Activated naive CD8-positive, alpha-beta T cell treated with anti-CD3 and anti-CD28 coated beads, Interleukin-2, amount 50 U/mL, for 16 hours (primary cell): Measurements from ENCODE around the gene PEX3.
"Not testable (repeated sequence)": the region's sequence is repeated elsewhere in the genome, so short reads cannot be mapped to it uniquely, and the experiment has no call there.

Experiments used
- DNase-seq: peaks from one replicate; pipeline ENCODE4 v3.0.0-alpha.2; 2020; ENCODE audit warnings: low read depth, low spot score

PEX3 gene

GRCh38 chr6:143447865-143448264 lies 2.7 kb upstream of the PEX3 start:
- DNase-seq = not testable (repeated sequence)

GRCh38 chr6:143449082-143449713 lies 1.4 kb upstream of the PEX3 start:
- no peak for DNase-seq

- no peak for DNase-seq
Measured at GRCh38 chr6:143449714-143450452, 722 bp upstream of the PEX3 start.

- no peak for DNase-seq
Measured at GRCh38 chr6:143451531-143451930, 926 bp downstream of the PEX3 start.

GRCh38 chr6:143457563-143458359 lies 7.2 kb downstream of the PEX3 start:
- no peak for DNase-seq

GRCh38 chr6:143465546-143465945 lies 14.9 kb downstream of the PEX3 start:
- no peak for DNase-seq

- DNase-seq = no peak
Measured at GRCh38 chr6:143468026-143468425, 17.4 kb downstream of the PEX3 start.

- not testable (repeated sequence) for DNase-seq
Measured at GRCh38 chr6:143468823-143469222, 18.2 kb downstream of the PEX3 start.

- no peak for DNase-seq
Measured at GRCh38 chr6:143471822-143472221, 21.2 kb downstream of the PEX3 start.

- DNase-seq = no peak
Measured at GRCh38 chr6:143476545-143476944, 25.9 kb downstream of the PEX3 start.

- no peak for DNase-seq
Measured at GRCh38 chr6:143478479-143479062, 28.0 kb downstream of the PEX3 start.

GRCh38 chr6:143482593-143482992 lies 32.0 kb downstream of the PEX3 start:
- DNase-seq = no peak

- no peak for DNase-seq
Measured at GRCh38 chr6:143485967-143486366, 35.4 kb downstream of the PEX3 start.

GRCh38 chr6:143486752-143487151 lies 36.1 kb downstream of the PEX3 start:
- DNase-seq = no peak

GRCh38 chr6:143490244-143490643 lies 39.6 kb downstream of the PEX3 start:
- no peak for DNase-seq

GRCh38 chr6:143490775-143491174 lies 40.2 kb downstream of the PEX3 start:
- DNase-seq = no peak

GRCh38 chr6:143496974-143497373 lies 46.4 kb downstream of the PEX3 start:
- no peak for DNase-seq

GRCh38 chr6:143498428-143498827 lies 47.8 kb downstream of the PEX3 start:
- DNase-seq = no peak

- DNase-seq = no peak
Measured at GRCh38 chr6:143501851-143502250, 51.2 kb downstream of the PEX3 start.

- DNase-seq = no peak
Measured at GRCh38 chr6:143504369-143504768, 53.8 kb downstream of the PEX3 start.

- no peak for DNase-seq
Measured at GRCh38 chr6:143505111-143505510, 54.5 kb downstream of the PEX3 start.

- DNase-seq = no peak
Measured at GRCh38 chr6:143505537-143505936, 54.9 kb downstream of the PEX3 start.
